ENCODE data around the gene AFP. TPM values are rescaled to one million over a fixed set of nuclear protein-coding genes. Genes with fewer than 3 reads are reported as not detected.

Gene AFP
- total and polyA plus RNA-seq, 5 donors from 2014 or later = not detected

DNA sequence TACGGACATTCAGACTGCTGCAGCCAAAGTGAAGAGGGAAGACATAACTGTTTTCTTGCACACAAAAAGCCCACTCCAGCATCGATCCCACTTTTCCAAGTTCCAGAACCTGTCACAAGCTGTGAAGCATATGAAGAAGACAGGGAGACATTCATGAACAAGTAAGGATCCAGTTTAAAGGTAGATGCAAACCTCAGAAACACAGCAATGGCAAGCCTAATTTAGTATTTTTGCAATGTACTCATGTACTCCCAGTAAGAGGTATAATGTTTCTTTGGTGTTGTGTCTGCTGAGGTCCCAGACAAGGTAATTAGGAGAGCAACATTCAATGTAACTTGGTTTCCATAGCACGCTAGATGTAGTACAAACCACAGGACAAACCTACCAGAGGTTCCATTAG lies 4.6 kb downstream of the AFP start:
- Histone ChIP-seq H3K36me3 (ENCODE audit: control insufficient read depth, insufficient read depth, low read length) (no peaks in the 10 kb centered on the region), H3K9me3 (ENCODE audit: control insufficient read depth in 2 of 2, low read length in 2 of 2) (no peaks in the 10 kb centered on the region), H3K4me1 (ENCODE audit: control insufficient read depth, insufficient read depth, low read length, poor library complexity, severe bottlenecking) (no peaks in the 10 kb centered on the region), H3K27ac (ENCODE audit: insufficient read depth, low read length, poor library complexity, severe bottlenecking) (no peak overlapping the region), H3K4me3 (ENCODE audit: low read depth, low read length) (no peak overlapping the region), H3K27me3 (ENCODE audit: control insufficient read depth, insufficient read depth, low read length) (no peaks in the 10 kb centered on the region)
- Mint-ChIP-seq H3K9me3 (peaks cover 0 to 2% (median 0%) of the 10 kb centered on the region in 7 donors), H3K4me3 (no peak overlapping the region), H3K27ac (no peak overlapping the region), H3K36me3 (no peaks in the 10 kb centered on the region), H3K4me1 (no peaks in the 10 kb centered on the region), H3K27me3 (no peaks in the 10 kb centered on the region)
- ATAC-seq (ENCODE audit: low read depth in 2 of 2) (no peak), DNase-seq (no peak)

DNA sequence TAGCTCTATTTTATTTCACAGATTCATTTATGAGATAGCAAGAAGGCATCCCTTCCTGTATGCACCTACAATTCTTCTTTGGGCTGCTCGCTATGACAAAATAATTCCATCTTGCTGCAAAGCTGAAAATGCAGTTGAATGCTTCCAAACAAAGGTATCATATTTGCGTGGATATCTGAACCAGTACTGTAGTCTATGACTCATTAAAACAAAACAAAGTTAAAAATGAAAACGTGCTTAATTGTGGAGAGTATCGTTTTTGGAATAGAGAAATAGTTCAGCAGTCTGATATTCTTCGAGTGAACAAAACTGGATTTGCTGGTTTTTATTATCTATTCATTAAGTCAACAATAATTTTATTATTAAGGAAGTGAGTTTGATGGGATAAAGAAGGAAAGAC lies 6.3 kb downstream of the AFP start:
- Mint-ChIP-seq H3K4me1 (no peaks in the 10 kb centered on the region), H3K4me3 (no peak overlapping the region), H3K9me3 (peaks cover 0 to 2% (median 0%) of the 10 kb centered on the region in 7 donors), H3K36me3 (no peaks in the 10 kb centered on the region), H3K27ac (no peak overlapping the region), H3K27me3 (no peaks in the 10 kb centered on the region)
- Histone ChIP-seq H3K27me3 (ENCODE audit: control insufficient read depth, insufficient read depth, low read length) (no peaks in the 10 kb centered on the region), H3K4me1 (ENCODE audit: control insufficient read depth, insufficient read depth, low read length, poor library complexity, severe bottlenecking) (no peaks in the 10 kb centered on the region), H3K27ac (ENCODE audit: insufficient read depth, low read length, poor library complexity, severe bottlenecking) (no peak overlapping the region), H3K36me3 (ENCODE audit: control insufficient read depth, insufficient read depth, low read length) (no peaks in the 10 kb centered on the region), H3K4me3 (ENCODE audit: low read depth, low read length) (no peak overlapping the region), H3K9me3 (ENCODE audit: control insufficient read depth in 2 of 2, low read length in 2 of 2) (no peaks in the 10 kb centered on the region)
- DNase-seq (no peak), ATAC-seq (ENCODE audit: low read depth in 2 of 2) (no peak)

DNA sequence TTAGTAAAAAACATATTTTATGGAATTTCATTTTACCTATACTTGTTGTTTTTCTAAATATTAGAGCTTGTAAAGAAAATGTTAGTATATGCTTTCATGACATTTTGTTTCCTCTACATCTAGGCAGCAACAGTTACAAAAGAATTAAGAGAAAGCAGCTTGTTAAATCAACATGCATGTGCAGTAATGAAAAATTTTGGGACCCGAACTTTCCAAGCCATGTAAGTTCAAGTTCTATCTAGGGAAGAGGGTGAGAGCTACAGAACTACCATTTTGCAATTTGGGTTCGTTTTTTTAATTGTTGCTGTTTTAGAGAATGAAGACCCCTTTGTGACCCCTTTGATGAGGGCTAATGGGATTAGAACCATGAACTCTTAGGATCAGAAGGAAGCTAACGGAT lies 7.2 kb downstream of the AFP start:
- no peak overlapping the region for H3K4me3 ChIP-seq (ENCODE audit: low read depth, low read length)
- H3K36me3 ChIP-seq (ENCODE audit: control insufficient read depth, insufficient read depth, low read length) = no peaks in the 10 kb centered on the region
- no peak for DNase-seq
- Mint-ChIP-seq H3K4me3 (no peak overlapping the region), H3K27me3 (no peaks in the 10 kb centered on the region), H3K4me1 (no peaks in the 10 kb centered on the region), H3K27ac (no peak overlapping the region), H3K9me3 (peaks cover 0 to 2% (median 0%) of the 10 kb centered on the region in 7 donors), H3K36me3 (no peaks in the 10 kb centered on the region)
- no peak overlapping the region for H3K27ac ChIP-seq (ENCODE audit: insufficient read depth, low read length, poor library complexity, severe bottlenecking)
- H3K27me3 ChIP-seq (ENCODE audit: control insufficient read depth, insufficient read depth, low read length) = no peaks in the 10 kb centered on the region
- H3K4me1 ChIP-seq (ENCODE audit: control insufficient read depth, insufficient read depth, low read length, poor library complexity, severe bottlenecking) = no peaks in the 10 kb centered on the region
- no peak for ATAC-seq (ENCODE audit: low read depth in 2 of 2)
- H3K9me3 ChIP-seq (ENCODE audit: control insufficient read depth in 2 of 2, low read length in 2 of 2) = no peaks in the 10 kb centered on the region

DNA sequence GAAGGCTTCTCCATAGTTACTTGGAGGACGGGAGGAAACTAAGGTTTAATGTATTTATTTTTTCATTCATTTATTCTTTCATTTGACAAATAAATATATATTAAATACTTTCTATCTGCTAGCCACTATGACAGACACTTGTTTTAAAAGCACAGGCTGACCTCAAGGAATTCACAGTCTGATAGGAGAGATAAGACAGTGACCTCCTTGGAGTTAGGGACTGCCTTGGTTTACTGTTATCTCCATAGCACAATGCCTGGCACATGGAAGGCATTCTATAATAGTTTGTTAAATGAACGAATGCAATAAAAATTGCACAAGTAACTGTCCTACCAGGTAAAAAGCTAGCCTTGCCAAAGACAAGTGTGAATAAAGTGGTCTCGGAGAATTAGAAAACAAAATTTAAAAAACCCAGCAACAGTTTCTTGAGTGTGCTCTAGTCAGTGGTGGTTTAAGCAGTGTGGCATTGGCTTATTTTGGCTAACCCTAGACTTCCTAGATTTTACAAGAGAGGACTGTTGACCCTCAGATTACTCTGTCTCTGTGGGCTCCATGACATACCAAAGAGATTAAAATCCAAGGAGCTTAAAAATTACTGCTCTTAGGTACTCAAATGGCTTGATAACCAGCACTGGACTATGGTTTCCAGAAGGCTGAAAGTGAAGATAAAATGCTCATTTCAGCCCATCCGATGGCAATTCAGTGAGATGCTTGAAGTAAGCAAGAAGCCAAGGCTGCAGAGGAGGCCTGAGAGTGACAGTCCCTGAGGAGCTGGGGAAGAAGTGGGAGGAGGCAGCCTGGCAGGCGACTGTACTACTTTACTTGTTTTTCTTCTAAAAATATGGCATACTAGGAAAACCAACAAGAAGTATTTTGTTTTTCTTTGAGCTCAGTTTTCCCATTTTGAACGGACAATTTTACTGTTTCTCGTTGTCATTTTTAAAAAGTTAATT lies 9.6 kb downstream of the AFP start:
- Histone ChIP-seq H3K27ac (ENCODE audit: insufficient read depth, low read length, poor library complexity, severe bottlenecking) (no peak overlapping the region), H3K4me1 (ENCODE audit: control insufficient read depth, insufficient read depth, low read length, poor library complexity, severe bottlenecking) (no peaks in the 10 kb centered on the region), H3K4me3 (ENCODE audit: low read depth, low read length) (no peak overlapping the region), H3K27me3 (ENCODE audit: control insufficient read depth, insufficient read depth, low read length) (no peaks in the 10 kb centered on the region), H3K9me3 (ENCODE audit: control insufficient read depth in 2 of 2, low read length in 2 of 2) (no peaks in the 10 kb centered on the region), H3K36me3 (ENCODE audit: control insufficient read depth, insufficient read depth, low read length) (no peaks in the 10 kb centered on the region)
- Mint-ChIP-seq H3K36me3 (no peaks in the 10 kb centered on the region), H3K27me3 (no peaks in the 10 kb centered on the region), H3K4me1 (no peaks in the 10 kb centered on the region), H3K27ac (no peak overlapping the region), H3K9me3 (peaks cover 0 to 2% (median 0%) of the 10 kb centered on the region in 7 donors), H3K4me3 (no peak overlapping the region)
- DNase-seq (no peak), ATAC-seq (ENCODE audit: low read depth in 2 of 2) (no peak)

DNA sequence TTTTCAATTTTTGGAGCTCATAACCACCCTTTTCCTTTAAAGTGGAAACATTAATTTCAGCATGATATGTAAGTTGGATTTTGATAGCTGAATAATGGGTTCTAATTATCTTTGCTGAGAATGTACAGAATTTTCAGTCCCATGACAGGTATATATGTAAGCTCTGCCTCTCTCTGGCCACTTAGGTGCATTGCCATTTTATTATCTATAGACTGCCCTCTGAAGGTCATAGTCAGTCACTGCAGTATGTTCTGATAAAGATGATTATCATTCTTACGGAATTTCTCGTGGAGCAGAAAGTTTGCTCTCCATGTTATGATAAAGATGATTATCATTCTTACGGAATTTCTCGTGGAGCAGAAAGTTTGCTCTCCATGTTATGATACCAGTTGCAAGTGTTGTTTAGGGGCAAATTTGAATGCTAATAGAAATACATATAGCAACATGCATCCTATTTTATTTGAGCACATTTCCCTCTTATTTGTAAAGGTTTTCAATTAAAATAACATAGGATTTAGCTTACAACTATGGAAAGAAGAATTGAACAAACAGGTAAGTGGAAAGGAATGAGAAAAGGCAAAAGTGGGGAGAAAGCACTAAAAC lies 10.4 kb downstream of the AFP start:
- peak; percentile 64 to 69 for ATAC-seq (ENCODE audit: low read depth in 2 of 2)
- no peak overlapping the region for H3K27ac Mint-ChIP-seq
- Histone ChIP-seq H3K4me1 (ENCODE audit: control insufficient read depth, insufficient read depth, low read length, poor library complexity, severe bottlenecking) (no peaks in the 10 kb centered on the region), H3K4me3 (ENCODE audit: low read depth, low read length) (no peak overlapping the region), H3K36me3 (ENCODE audit: control insufficient read depth, insufficient read depth, low read length) (no peaks in the 10 kb centered on the region), H3K27ac (ENCODE audit: insufficient read depth, low read length, poor library complexity, severe bottlenecking) (no peak overlapping the region), H3K27me3 (ENCODE audit: control insufficient read depth, insufficient read depth, low read length) (no peaks in the 10 kb centered on the region), H3K9me3 (ENCODE audit: control insufficient read depth in 2 of 2, low read length in 2 of 2) (no peaks in the 10 kb centered on the region)
- DNase-seq = peak in 2 of 3 donors; percentile 12 to 51
- H3K9me3 Mint-ChIP-seq = peaks cover 0 to 2% (median 0%) of the 10 kb centered on the region in 7 donors
- H3K4me1 Mint-ChIP-seq = no peaks in the 10 kb centered on the region
- H3K27me3 Mint-ChIP-seq = no peaks in the 10 kb centered on the region
- no peaks in the 10 kb centered on the region for H3K36me3 Mint-ChIP-seq
- H3K4me3 Mint-ChIP-seq = no peak overlapping the region

DNA sequence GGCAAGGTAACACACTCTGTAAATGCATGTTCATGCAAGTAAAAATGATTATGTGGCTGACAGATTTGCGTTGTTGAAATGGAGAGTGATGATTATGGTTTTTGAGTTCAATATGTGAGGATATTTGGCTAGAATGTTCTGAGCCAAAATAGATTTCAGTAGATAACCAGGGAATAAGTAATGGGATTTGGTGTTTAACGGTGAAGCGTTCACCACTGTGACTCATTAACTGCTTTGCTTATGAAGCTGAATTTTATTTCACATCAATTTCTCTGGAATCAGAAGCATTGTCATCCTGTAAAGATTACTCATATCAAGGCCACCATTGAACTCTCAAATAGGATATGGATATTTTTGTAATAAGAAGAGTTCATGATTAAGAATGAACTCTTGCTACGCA lies 11.7 kb downstream of the AFP start:
- Histone ChIP-seq H3K36me3 (ENCODE audit: control insufficient read depth, insufficient read depth, low read length) (no peaks in the 10 kb centered on the region), H3K27ac (ENCODE audit: insufficient read depth, low read length, poor library complexity, severe bottlenecking) (no peak overlapping the region), H3K4me1 (ENCODE audit: control insufficient read depth, insufficient read depth, low read length, poor library complexity, severe bottlenecking) (no peaks in the 10 kb centered on the region), H3K27me3 (ENCODE audit: control insufficient read depth, insufficient read depth, low read length) (no peaks in the 10 kb centered on the region), H3K9me3 (ENCODE audit: control insufficient read depth in 2 of 2, low read length in 2 of 2) (no peaks in the 10 kb centered on the region), H3K4me3 (ENCODE audit: low read depth, low read length) (no peak overlapping the region)
- H3K36me3 Mint-ChIP-seq = no peaks in the 10 kb centered on the region
- ATAC-seq (ENCODE audit: low read depth in 2 of 2) (no peak), DNase-seq (no peak)
- H3K4me3 Mint-ChIP-seq = no peak overlapping the region
- peaks cover 0 to 2% (median 0%) of the 10 kb centered on the region in 7 donors for H3K9me3 Mint-ChIP-seq
- no peaks in the 10 kb centered on the region for H3K4me1 Mint-ChIP-seq
- H3K27me3 Mint-ChIP-seq = no peaks in the 10 kb centered on the region
- H3K27ac Mint-ChIP-seq = no peak overlapping the region

DNA sequence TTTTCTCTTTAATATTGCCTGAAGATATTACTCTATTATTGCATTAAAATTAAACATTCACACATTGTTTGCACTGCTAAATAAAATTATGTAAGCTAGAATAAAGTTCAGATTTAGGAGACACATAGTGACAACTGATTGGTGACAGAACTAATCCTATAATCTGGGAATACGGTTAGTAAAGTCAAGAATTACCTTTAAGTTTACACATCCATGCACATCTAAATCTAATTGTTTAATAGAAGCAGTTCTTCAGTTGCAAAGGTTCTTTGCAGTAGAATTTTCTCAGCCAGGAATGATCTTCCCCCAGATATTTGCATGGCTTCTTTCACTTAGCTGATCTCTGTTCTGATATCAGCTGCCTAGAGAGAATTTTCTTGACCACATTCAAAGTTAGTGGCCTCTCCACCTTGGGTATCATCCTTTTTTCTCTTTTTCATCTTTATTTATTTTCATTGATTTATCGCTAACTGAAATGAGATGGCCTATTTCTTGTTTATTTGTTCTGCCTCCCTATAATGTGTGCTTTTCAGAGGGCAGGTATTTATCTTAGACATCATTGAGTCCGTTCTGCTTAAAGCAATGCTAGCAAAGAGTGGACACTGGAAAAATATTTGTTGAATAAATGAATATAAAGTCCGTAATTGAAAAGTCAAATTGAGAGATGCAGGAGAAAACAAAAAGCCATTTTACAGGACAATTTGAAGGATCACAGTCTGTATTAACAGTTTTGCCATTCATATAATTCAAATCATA lies 12.6 kb downstream of the AFP start:
- H3K4me1 Mint-ChIP-seq = no peaks in the 10 kb centered on the region
- no peaks in the 10 kb centered on the region for H3K27me3 Mint-ChIP-seq
- H3K27ac Mint-ChIP-seq = no peak overlapping the region
- no peaks in the 10 kb centered on the region for H3K36me3 Mint-ChIP-seq
- ATAC-seq (ENCODE audit: low read depth in 2 of 2) (no peak), DNase-seq (no peak)
- no peaks in the 10 kb centered on the region for H3K36me3 ChIP-seq (ENCODE audit: control insufficient read depth, insufficient read depth, low read length)
- no peaks in the 10 kb centered on the region for H3K27me3 ChIP-seq (ENCODE audit: control insufficient read depth, insufficient read depth, low read length)
- H3K9me3 ChIP-seq (ENCODE audit: control insufficient read depth in 2 of 2, low read length in 2 of 2) = no peaks in the 10 kb centered on the region
- H3K4me3 ChIP-seq (ENCODE audit: low read depth, low read length) = no peak overlapping the region
- no peak overlapping the region for H3K4me3 Mint-ChIP-seq
- H3K9me3 Mint-ChIP-seq = peaks cover 0 to 2% (median 0%) of the 10 kb centered on the region in 7 donors
- H3K4me1 ChIP-seq (ENCODE audit: control insufficient read depth, insufficient read depth, low read length, poor library complexity, severe bottlenecking) = no peaks in the 10 kb centered on the region
- no peak overlapping the region for H3K27ac ChIP-seq (ENCODE audit: insufficient read depth, low read length, poor library complexity, severe bottlenecking)
